Fibroblast of pulmonary artery (primary cell): Measurements from ENCODE around the gene EIF2S2.

Experiments used
- DNase-seq: peaks from one replicate; pipeline ENCODE4 v3.0.0-alpha.2; 2010; ENCODE audit warnings: low read depth
- H3K4me3 ChIP-seq: replicated peaks from 2 replicates; pipeline ENCODE4 v1.5.1; 2011; ENCODE audit warnings: low read depth, mild to moderate bottlenecking, control low read depth, low read length, moderate library complexity
- CTCF ChIP-seq: IDR thresholded peaks from 2 replicates; pipeline ENCODE4 v1.5.1; 2011; ENCODE audit warnings: mild to moderate bottlenecking, control low read depth, low read length, inconsistent platforms; ENCODE audit errors: missing control alignments

The EIF2S2 gene

GRCh38 chr20:34047917-34048316, 64.1 kb downstream of the EIF2S2 start:
- DNase-seq: no peak
- H3K4me3 ChIP-seq: no peak overlapping the region
- no peak for TF ChIP-seq CTCF

- no peak for DNase-seq
- no peak for TF ChIP-seq CTCF
- no peak overlapping the region for H3K4me3 ChIP-seq
Measured at GRCh38 chr20:34047010-34047687, 64.9 kb downstream of the EIF2S2 start.

- no peak for TF ChIP-seq CTCF
- H3K4me3 ChIP-seq: no peak overlapping the region
- DNase-seq: no peak
Measured at GRCh38 chr20:34045930-34046725, 65.9 kb downstream of the EIF2S2 start.

- DNase-seq: peak; percentile 75
- no peak for TF ChIP-seq CTCF
Measured at GRCh38 chr20:34045294-34045693, 66.7 kb downstream of the EIF2S2 start.

GRCh38 chr20:34043025-34043424, 69.0 kb downstream of the EIF2S2 start:
- H3K4me3 ChIP-seq: no peak overlapping the region
- TF ChIP-seq CTCF: no peak
- DNase-seq: no peak

More at GRCh38 chr20:34045294-34045693, 66.7 kb downstream of the EIF2S2 start:
- no peak overlapping the region for H3K4me3 ChIP-seq

- H3K4me3 ChIP-seq: no peak overlapping the region
- no peak for TF ChIP-seq CTCF
- no peak for DNase-seq
Measured at GRCh38 chr20:34042262-34042661, 69.8 kb downstream of the EIF2S2 start.
